NB4 (cell line): Measurements from ENCODE around the gene BHLHE23.

Experiments
- POLR2A ChIP-seq: IDR thresholded peaks from 2 replicates; pipeline ENCODE4 v1.6.1; 2011; ENCODE audit warnings: mild to moderate bottlenecking; ENCODE audit not compliant: insufficient read length; ENCODE audit errors: extremely low read depth
- TF ChIP-seq, protein P1 (sequence below): IDR thresholded peaks from one replicate; pipeline ENCODE4 v1.5.1; 2012; ENCODE audit warnings: low read depth, low read length
- TF ChIP-seq, protein P2 (sequence below): IDR thresholded peaks from 2 replicates; pipeline ENCODE4 v1.6.1; 2011; ENCODE audit warnings: low read depth, low read length

DNA sequence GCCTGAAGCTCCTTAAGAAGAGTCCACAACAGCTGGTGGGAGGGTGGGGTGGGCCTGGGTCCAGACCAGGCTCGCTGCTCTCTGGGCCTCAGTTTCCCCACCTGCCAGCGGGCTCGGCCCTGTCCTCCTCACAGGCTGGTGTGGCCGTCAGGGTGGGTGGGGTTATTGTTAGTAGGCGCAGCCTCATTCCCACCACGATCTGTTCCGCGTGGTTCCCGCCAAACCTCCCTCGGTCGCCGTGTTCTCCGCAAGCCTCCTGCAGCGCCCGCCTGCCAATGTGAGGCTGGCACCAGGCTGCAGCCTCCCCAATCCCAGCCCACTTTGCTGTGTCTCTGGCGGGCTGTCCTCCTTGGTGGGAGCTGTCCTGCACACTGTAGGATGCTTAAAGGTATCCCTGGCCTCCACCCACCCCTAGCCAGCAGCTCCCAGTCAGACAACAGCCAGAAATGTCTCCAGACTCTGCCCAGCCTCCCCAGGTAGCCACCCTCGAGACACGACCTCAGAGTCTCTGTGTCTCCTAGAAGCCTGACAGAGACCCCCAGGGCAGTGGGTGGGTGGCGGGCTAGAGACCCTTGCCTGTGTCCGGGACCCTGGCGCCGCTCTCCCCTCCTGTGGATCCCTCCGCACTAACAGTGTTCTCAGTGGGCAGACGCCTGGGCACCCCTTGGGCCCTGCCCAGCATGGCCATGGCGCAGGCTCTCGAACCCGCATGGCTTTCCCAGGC, 39.0 kb downstream of the BHLHE23 start:
- TF ChIP-seq POLR2A, result no peak
- TF ChIP-seq, protein P1, sequence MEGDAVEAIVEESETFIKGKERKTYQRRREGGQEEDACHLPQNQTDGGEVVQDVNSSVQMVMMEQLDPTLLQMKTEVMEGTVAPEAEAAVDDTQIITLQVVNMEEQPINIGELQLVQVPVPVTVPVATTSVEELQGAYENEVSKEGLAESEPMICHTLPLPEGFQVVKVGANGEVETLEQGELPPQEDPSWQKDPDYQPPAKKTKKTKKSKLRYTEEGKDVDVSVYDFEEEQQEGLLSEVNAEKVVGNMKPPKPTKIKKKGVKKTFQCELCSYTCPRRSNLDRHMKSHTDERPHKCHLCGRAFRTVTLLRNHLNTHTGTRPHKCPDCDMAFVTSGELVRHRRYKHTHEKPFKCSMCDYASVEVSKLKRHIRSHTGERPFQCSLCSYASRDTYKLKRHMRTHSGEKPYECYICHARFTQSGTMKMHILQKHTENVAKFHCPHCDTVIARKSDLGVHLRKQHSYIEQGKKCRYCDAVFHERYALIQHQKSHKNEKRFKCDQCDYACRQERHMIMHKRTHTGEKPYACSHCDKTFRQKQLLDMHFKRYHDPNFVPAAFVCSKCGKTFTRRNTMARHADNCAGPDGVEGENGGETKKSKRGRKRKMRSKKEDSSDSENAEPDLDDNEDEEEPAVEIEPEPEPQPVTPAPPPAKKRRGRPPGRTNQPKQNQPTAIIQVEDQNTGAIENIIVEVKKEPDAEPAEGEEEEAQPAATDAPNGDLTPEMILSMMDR, result no peak
- TF ChIP-seq, protein P2, sequence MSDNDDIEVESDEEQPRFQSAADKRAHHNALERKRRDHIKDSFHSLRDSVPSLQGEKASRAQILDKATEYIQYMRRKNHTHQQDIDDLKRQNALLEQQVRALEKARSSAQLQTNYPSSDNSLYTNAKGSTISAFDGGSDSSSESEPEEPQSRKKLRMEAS, result no peak
